H1 (cell line): ENCODE data around the gene SLX9.

Experiments
- EZH2 ChIP-seq: fragments of 200-600 bp; sonication (generic); IDR thresholded peaks from 2 replicates; pipeline ENCODE4 v1.7.1; 2012; ENCODE audit warnings: low read depth, mild to moderate bottlenecking, moderate library complexity, low read length, inconsistent platforms; ENCODE audit not compliant: severe bottlenecking
- POLR2A ChIP-seq, 2 experiments: IDR thresholded peaks; 1 replicate in 1 of 2; 2 replicates in 1 of 2; pipeline ENCODE4 v1.6.1; 2011; ENCODE audit warnings: low read depth in 2 of 2, low read length in 2 of 2, mild to moderate bottlenecking in 2 of 2; ENCODE audit errors: control extremely low read depth in 1 of 2
- RAD21 ChIP-seq, 2 experiments: IDR thresholded peaks in 1 of 2; conservative IDR thresholded peaks in 1 of 2; 2 replicates each; pipeline ENCODE4 v1.6.1; 2011; ENCODE audit warnings: low read depth in 2 of 2, low read length in 2 of 2, improper control_type of control experiment in 1 of 2, inconsistent platforms in 1 of 2, mild to moderate bottlenecking in 1 of 2, moderate library complexity in 1 of 2
- SP1 ChIP-seq: IDR thresholded peaks from 2 replicates; pipeline ENCODE4 v1.6.1; 2011; ENCODE audit warnings: low read depth, low read length
- SRF ChIP-seq: IDR thresholded peaks from 2 replicates; pipeline ENCODE4 v1.6.1; 2011; ENCODE audit warnings: mild to moderate bottlenecking, low read depth, low read length, moderate library complexity
- YY1 ChIP-seq: IDR thresholded peaks from 2 replicates; pipeline ENCODE4 v1.6.1; 2011; ENCODE audit warnings: low read depth, mild to moderate bottlenecking, low read length
- TF ChIP-seq, protein P1 (sequence below): IDR thresholded peaks from 2 replicates; pipeline ENCODE4 v1.6.1; 2012; ENCODE audit warnings: inconsistent platforms
- TF ChIP-seq, protein P2 (sequence below), 3 experiments: IDR thresholded peaks; 1 replicate in 2 of 3; 2 replicates in 1 of 3; pipeline versions ENCODE4 v1.5.1 to v1.6.1; 2011; ENCODE audit warnings: low read length in 3 of 3, mild to moderate bottlenecking in 3 of 3, inconsistent platforms in 2 of 3, low read depth in 1 of 3, moderate library complexity in 1 of 3; ENCODE audit not compliant: insufficient read depth in 1 of 3; ENCODE audit errors: control extremely low read depth in 1 of 3
- TF ChIP-seq, protein P3 (sequence below): IDR thresholded peaks from 2 replicates; pipeline ENCODE4 v1.6.1; 2012; ENCODE audit warnings: low read length, inconsistent platforms

DNA sequence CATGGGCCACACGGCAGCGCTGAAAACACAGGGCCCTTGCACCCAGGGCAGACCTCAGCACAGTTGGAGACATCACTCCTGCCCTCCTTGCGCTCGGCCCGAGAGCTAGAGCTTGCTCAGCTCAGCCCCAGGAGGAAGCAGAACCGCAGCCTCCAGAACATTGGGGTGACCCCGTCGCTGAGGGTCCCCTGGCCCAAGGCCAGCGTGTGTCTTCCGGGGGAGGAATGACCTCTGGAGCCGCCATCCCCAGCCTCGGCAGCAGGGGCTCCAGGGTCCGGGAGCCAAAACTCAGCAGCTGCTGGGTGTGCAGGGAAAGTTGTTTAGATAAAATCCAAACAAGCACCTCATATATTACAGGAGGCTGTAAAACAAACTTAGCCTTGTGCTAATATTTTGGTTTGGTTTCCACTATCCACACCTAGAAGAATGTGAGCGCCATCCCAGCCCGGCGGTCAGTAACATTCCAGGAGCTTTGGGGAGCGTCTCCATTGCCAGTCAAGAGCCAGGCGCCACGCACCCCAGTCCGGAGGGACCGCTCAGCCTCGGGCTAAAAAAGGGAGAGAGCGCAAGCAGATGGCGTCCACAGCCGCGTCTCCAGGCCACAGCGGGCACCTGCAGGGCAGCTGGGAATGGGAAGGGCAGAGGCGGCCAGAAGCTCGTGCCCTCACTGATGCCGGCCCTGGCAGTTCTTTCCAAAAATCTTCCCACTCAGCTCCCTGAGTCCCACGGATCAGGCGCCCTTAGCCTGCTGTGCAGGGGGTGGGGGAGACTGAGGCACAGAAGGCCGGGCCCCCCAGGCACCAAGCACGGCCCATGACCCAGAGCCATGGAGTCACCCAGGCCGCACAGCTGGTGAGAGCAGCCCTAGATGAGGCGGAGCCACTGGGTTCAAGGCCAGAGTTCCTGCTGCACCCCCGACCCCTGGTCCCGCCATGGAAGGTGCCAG lies 52.0 kb downstream of the SLX9 start:
- TF ChIP-seq YY1 (no peak), SP1 (no peak), RAD21 (IDR thresholded peaks at IDR 0.05 in 1 of 2, conservative IDR thresholded peaks at IDR 0.05 in 1 of 2; ENCODE audit: low read depth in 2 of 2, low read length in 2 of 2) (no peak; a peak in 1 of 4 replicates), SRF (no peak), POLR2A (IDR thresholded peaks at IDR 0.05; ENCODE audit: control extremely low read depth in 1 of 2, low read depth in 2 of 2, low read length in 2 of 2) (no peak), EZH2 (no peak)
- TF ChIP-seq, protein P1, sequence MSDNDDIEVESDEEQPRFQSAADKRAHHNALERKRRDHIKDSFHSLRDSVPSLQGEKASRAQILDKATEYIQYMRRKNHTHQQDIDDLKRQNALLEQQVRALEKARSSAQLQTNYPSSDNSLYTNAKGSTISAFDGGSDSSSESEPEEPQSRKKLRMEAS, result no peak
- TF ChIP-seq, protein P2, sequence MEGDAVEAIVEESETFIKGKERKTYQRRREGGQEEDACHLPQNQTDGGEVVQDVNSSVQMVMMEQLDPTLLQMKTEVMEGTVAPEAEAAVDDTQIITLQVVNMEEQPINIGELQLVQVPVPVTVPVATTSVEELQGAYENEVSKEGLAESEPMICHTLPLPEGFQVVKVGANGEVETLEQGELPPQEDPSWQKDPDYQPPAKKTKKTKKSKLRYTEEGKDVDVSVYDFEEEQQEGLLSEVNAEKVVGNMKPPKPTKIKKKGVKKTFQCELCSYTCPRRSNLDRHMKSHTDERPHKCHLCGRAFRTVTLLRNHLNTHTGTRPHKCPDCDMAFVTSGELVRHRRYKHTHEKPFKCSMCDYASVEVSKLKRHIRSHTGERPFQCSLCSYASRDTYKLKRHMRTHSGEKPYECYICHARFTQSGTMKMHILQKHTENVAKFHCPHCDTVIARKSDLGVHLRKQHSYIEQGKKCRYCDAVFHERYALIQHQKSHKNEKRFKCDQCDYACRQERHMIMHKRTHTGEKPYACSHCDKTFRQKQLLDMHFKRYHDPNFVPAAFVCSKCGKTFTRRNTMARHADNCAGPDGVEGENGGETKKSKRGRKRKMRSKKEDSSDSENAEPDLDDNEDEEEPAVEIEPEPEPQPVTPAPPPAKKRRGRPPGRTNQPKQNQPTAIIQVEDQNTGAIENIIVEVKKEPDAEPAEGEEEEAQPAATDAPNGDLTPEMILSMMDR (IDR thresholded peaks at IDR 0.05; ENCODE audit: control extremely low read depth in 1 of 3, insufficient read depth in 1 of 3, low read depth in 1 of 3, low read length in 3 of 3), result no peak
- TF ChIP-seq, protein P3, sequence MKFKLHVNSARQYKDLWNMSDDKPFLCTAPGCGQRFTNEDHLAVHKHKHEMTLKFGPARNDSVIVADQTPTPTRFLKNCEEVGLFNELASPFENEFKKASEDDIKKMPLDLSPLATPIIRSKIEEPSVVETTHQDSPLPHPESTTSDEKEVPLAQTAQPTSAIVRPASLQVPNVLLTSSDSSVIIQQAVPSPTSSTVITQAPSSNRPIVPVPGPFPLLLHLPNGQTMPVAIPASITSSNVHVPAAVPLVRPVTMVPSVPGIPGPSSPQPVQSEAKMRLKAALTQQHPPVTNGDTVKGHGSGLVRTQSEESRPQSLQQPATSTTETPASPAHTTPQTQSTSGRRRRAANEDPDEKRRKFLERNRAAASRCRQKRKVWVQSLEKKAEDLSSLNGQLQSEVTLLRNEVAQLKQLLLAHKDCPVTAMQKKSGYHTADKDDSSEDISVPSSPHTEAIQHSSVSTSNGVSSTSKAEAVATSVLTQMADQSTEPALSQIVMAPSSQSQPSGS, result no peak
